AG04450 (cell line): ENCODE data around the gene ZBTB11. TPM values are rescaled to one million over a fixed set of nuclear protein-coding genes. Genes with fewer than 3 reads are reported as not detected.

Experiments used
- CTCF ChIA-PET: fragments of 300-600, 350-600 bp; formaldehyde crosslinking; extraction: SDS; loops from one replicate; lab custom pipeline; 2022; ENCODE audit warnings: antibody characterized with exemption, inconsistent platforms; lab: Charles Lee
- POLR2A ChIA-PET: fragments of 350-600 bp; formaldehyde crosslinking; extraction: SDS; loops from one replicate; lab custom pipeline; 2021; ENCODE audit warnings: antibody characterized with exemption, inconsistent platforms; lab: Yijun Ruan, JAX
- DNase-seq: peaks from one replicate; pipeline ENCODE4 v3.0.0-alpha.2; 2011; ENCODE audit warnings: low read depth, low spot score
- H3K27ac ChIP-seq: one replicate; pipeline ENCODE4 v1.5.1; 2012; ENCODE audit warnings: low read depth, low read length, control low read depth
- H3K27me3 ChIP-seq: one replicate; pipeline ENCODE4 v1.6.0; 2012; ENCODE audit warnings: low read length; ENCODE audit not compliant: control insufficient read depth, insufficient read depth
- H3K4me3 ChIP-seq: 2 replicates; pipeline ENCODE4 v1.5.1; 2011; ENCODE audit warnings: mild to moderate bottlenecking, low read depth, low read length, control low read depth
- H3K9me3 ChIP-seq: 2 replicates; pipeline ENCODE4 v1.5.1; 2012; ENCODE audit warnings: low read length; ENCODE audit not compliant: control insufficient read depth, insufficient read depth
- CTCF ChIP-seq: IDR thresholded peaks from 2 replicates; pipeline ENCODE4 v1.5.1; 2011; ENCODE audit warnings: low read depth, low read length, control low read depth, inconsistent platforms
- polyA minus RNA-seq: library from RNA; depleted of rRNA, polyadenylated mRNA; stranded (reverse); fragments of >200 nt; gene quantifications from 2 replicates; pipeline ENCODE4 v1.2.3, GENCODE V29; 2011; rRNA and poly(A)+ RNA removed
- polyA plus RNA-seq: library from polyadenylated mRNA; depleted of rRNA; stranded (reverse); fragments of >200 nt; gene quantifications from 2 replicates; pipeline ENCODE4 v1.2.3, GENCODE V29; 2011; rRNA removed

The ZBTB11 gene
- polyA plus RNA-seq (9.8 and 13.8 TPM in 2 replicates), polyA minus RNA-seq (10.1 and 19.9 TPM in 2 replicates)

GRCh38 chr3:101676765-101677435 is at the start of gene ZBTB11:
Gene ZBTB11, minus strand, starts transcription at chr3:101677132. Its CDS starts 218 bp downstream, at chr3:101676914.
- ChIA-PET CTCF (interaction anchor here (1.7 to 3.2 kb wide), 3 partner anchors 9 to 103 kb away, joined by 4 to 15 read pairs (median 14); partner anchors contain the start of genes PCNP and RPL24), POLR2A (interaction anchor here (0.7 to 3.5 kb wide), 5 partner anchors 10 to 103 kb away, joined by 3 to 24 read pairs (median 5); partner anchors contain the start of genes CEP97, PCNP and RPL24)
- Histone ChIP-seq H3K9me3 (no peaks in the 10 kb centered on the region; the same call in 1 of the 2 replicates), H3K4me3 (peak within 1 kb of the TSS; percentile 96), H3K27me3 (no peaks in the 10 kb centered on the region), H3K27ac (peak within 1 kb of the TSS; percentile 91)
- peak; percentile 69 for TF ChIP-seq CTCF
- peak; percentile 100 for DNase-seq

- CTCF ChIA-PET: interaction anchor here (2.8 kb wide), 1 partner anchor 18 kb away, joined by 26 read pairs; no protein-coding TSS in a partner anchor
Measured at GRCh38 chr3:101725890-101726275, 49.0 kb upstream of the ZBTB11 start.

GRCh38 chr3:101725194-101725889 is 48.4 kb upstream of the ZBTB11 start:
- no peaks in the 10 kb centered on the region for H3K9me3 ChIP-seq
- H3K4me3 ChIP-seq: peak overlapping the region; percentile 92
- peak overlapping the region; percentile 23 for H3K27ac ChIP-seq
- POLR2A ChIA-PET: interaction anchor here (1.5 to 1.8 kb wide), 2 partner anchors 49 to 124 kb away, joined by 5 read pairs; partner anchors contain the start of genes NFKBIZ and ZBTB11
- no peaks in the 10 kb centered on the region for H3K27me3 ChIP-seq
- no peak for DNase-seq
- CTCF ChIA-PET: interaction anchor here (2.8 kb wide), 1 partner anchor 18 kb away, joined by 26 read pairs; no protein-coding TSS in a partner anchor
- TF ChIP-seq CTCF: no peak

More at GRCh38 chr3:101725890-101726275, 49.0 kb upstream of the ZBTB11 start:
- TF ChIP-seq CTCF: no peak
- DNase-seq: no peak
- H3K27ac ChIP-seq: no peak overlapping the region
- H3K27me3 ChIP-seq: no peaks in the 10 kb centered on the region
- peak overlapping the region; percentile 92 for H3K4me3 ChIP-seq
- POLR2A ChIA-PET: no interaction called here
- H3K9me3 ChIP-seq: no peaks in the 10 kb centered on the region

GRCh38 chr3:101724329-101725193 is 47.6 kb upstream of the ZBTB11 start, which contains the start of gene CEP97:
Gene CEP97, plus strand, starts transcription at chr3:101724614. Its CDS starts 63 bp downstream, at chr3:101724677.
- Histone ChIP-seq H3K27ac (peak within 1 kb of the TSS; percentile 23), H3K27me3 (no peaks in the 10 kb centered on the region), H3K4me3 (peak within 1 kb of the TSS; percentile 92), H3K9me3 (no peaks in the 10 kb centered on the region)
- ChIA-PET POLR2A (interaction anchor here (0.5 to 1.8 kb wide), 5 partner anchors 38 to 125 kb away, joined by 3 to 5 read pairs (median 4); partner anchors contain the start of genes NFKBIZ, RPL24 and ZBTB11), CTCF (interaction anchor here (1.2 to 2.8 kb wide), 2 partner anchors 17 to 151 kb away, joined by 3 to 26 read pairs; partner anchors contain the start of gene PCNP)
- peak; percentile 68 for DNase-seq
- no peak for TF ChIP-seq CTCF
